ENCODE measurements around the gene SPNS3.

DNA sequence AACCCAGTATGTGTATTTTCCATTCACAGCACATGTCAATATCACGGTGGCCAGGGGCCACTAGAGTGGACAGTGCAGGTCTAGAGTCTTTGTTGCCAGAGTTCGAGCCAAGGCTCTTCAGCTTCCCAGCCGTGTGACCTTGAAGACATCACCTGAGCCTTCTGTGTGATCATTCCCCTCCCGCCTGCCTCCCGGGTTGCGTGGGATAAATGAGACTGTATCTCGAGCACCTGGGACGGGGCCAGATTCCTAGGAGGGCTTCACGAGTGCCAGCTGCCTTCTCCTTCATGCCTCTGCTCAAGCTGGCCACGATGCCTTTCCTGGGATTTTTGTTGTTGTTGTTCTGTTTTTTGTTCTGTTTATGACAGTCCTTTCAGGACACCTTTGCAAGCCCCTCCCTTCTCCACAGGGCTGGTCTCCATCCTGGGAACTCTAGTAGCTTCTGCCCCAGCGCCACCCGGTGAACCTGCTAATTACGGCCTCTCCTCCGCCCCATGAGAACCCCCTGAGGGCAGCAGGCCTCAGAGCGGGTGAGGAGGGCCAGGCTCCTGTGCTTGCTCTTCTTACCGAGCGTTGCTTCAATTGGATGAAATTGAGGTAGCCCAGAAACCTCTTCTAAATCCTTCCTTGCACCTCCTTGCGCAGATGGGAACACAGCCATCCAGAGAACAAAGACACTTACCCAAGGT is 68.9 kb downstream of the SPNS3 start:
- TF ChIP-seq, protein P1, sequence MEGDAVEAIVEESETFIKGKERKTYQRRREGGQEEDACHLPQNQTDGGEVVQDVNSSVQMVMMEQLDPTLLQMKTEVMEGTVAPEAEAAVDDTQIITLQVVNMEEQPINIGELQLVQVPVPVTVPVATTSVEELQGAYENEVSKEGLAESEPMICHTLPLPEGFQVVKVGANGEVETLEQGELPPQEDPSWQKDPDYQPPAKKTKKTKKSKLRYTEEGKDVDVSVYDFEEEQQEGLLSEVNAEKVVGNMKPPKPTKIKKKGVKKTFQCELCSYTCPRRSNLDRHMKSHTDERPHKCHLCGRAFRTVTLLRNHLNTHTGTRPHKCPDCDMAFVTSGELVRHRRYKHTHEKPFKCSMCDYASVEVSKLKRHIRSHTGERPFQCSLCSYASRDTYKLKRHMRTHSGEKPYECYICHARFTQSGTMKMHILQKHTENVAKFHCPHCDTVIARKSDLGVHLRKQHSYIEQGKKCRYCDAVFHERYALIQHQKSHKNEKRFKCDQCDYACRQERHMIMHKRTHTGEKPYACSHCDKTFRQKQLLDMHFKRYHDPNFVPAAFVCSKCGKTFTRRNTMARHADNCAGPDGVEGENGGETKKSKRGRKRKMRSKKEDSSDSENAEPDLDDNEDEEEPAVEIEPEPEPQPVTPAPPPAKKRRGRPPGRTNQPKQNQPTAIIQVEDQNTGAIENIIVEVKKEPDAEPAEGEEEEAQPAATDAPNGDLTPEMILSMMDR (IDR thresholded peaks at IDR 0.05; ENCODE audit: poor library complexity, severe bottlenecking) = no peak
- TF ChIP-seq POLR2AphosphoS5 (IDR thresholded peaks at IDR 0.05) = no peak
- TF ChIP-seq EZH2 (IDR thresholded peaks at IDR 0.05; ENCODE audit: borderline replicate concordance, insufficient read depth, low read length, poor library complexity, severe bottlenecking) = no peak
- TF ChIP-seq MXI1 (conservative IDR thresholded peaks at IDR 0.05; ENCODE audit: poor library complexity, severe bottlenecking) = no peak
- no peak for TF ChIP-seq EP300 (conservative IDR thresholded peaks at IDR 0.05; ENCODE audit: poor library complexity, severe bottlenecking)
